HEK293 (cell line): ENCODE measurements around the gene RNF227.

Experiments used
- CTCF ChIA-PET: fragments of 350-600 bp; formaldehyde crosslinking; extraction: SDS; loops from one replicate; lab custom pipeline; 2021; ENCODE audit warnings: antibody characterized with exemption; lab: Yijun Ruan, JAX
- POLR2A ChIA-PET: fragments of 300-600 bp; formaldehyde crosslinking; extraction: SDS; loops from one replicate; lab custom pipeline; 2020; ENCODE audit warnings: antibody characterized with exemption, inconsistent platforms; lab: Yijun Ruan, JAX
- H3K27ac ChIP-seq: fragments of 200-500 bp; sonication (Bioruptor generic); 2 replicates; pipeline ENCODE4 v1.5.1; 2014; ENCODE audit warnings: low read depth, low read length, control low read depth, inconsistent platforms; ENCODE audit errors: extremely low read depth
- H3K36me3 ChIP-seq, 2 experiments: fragments of 200-500 bp in 1 of 2; sonication (Bioruptor generic) in 1 of 2; 1 replicate in 1 of 2; 2 replicates in 1 of 2; pipeline ENCODE4 v1.5.1; 2014 to 2017; ENCODE audit warnings: inconsistent platforms in 2 of 2, low read length in 2 of 2; ENCODE audit not compliant: control insufficient read depth in 2 of 2, insufficient read depth in 1 of 2
- H3K4me1 ChIP-seq: fragments of 200-500 bp; sonication (Bioruptor generic); 2 replicates; pipeline ENCODE4 v1.5.1; 2014; ENCODE audit warnings: mild to moderate bottlenecking, low read length, inconsistent platforms; ENCODE audit not compliant: control insufficient read depth, insufficient read depth
- H3K4me3 ChIP-seq: 2 replicates; pipeline ENCODE4 v1.5.1; 2011; ENCODE audit warnings: low read depth, mild to moderate bottlenecking, control low read depth, low read length, moderate library complexity
- H3K9me3 ChIP-seq: fragments of 200-500 bp; sonication (Bioruptor generic); 2 replicates; pipeline ENCODE4 v1.5.1; 2014; ENCODE audit warnings: low read depth, low read length, inconsistent platforms; ENCODE audit not compliant: control insufficient read depth, insufficient read depth
- BCL11B ChIP-seq: fragments of 450-650 bp; formaldehyde crosslinking; IDR thresholded peaks from 2 replicates; pipeline ENCODE4 v1.5.1; 2016; ENCODE audit warnings: low read depth, missing biosample characterization, missing genetic modification characterization
- ELK4 ChIP-seq: IDR thresholded peaks from 2 replicates; pipeline ENCODE4 v1.6.1; 2011; ENCODE audit warnings: mild to moderate bottlenecking, low read depth, low read length, borderline replicate concordance
- GLI2 ChIP-seq: fragments of 450-650 bp; formaldehyde crosslinking; IDR thresholded peaks from 2 replicates; pipeline ENCODE4; 2017; ENCODE audit warnings: missing biosample characterization, missing genetic modification characterization, low read depth, borderline replicate concordance
- KLF7 ChIP-seq: fragments of 450-650 bp; formaldehyde crosslinking; IDR thresholded peaks from 2 replicates; pipeline ENCODE4 v1.5.1; 2016; ENCODE audit warnings: missing biosample characterization, missing genetic modification characterization, borderline replicate concordance
- KLF9 ChIP-seq: fragments of 450-650 bp; formaldehyde crosslinking; IDR thresholded peaks from 2 replicates; pipeline ENCODE4 v1.5.1; 2016; ENCODE audit warnings: missing biosample characterization, missing genetic modification characterization, low read depth
- PRDM6 ChIP-seq: fragments of 450-650 bp; formaldehyde crosslinking; IDR thresholded peaks from 2 replicates; pipeline ENCODE4 v1.5.1; 2017; ENCODE audit warnings: missing biosample characterization, missing genetic modification characterization
- REST ChIP-seq: fragments of 450-650 bp; formaldehyde crosslinking; IDR thresholded peaks from 2 replicates; pipeline ENCODE4 v1.5.1; 2016; ENCODE audit warnings: missing biosample characterization, missing genetic modification characterization
- ZBTB17 ChIP-seq: fragments of 450-650 bp; formaldehyde crosslinking; IDR thresholded peaks from 2 replicates; pipeline ENCODE4 v1.5.1; 2016; ENCODE audit warnings: missing biosample characterization, missing genetic modification characterization
- ZBTB8A ChIP-seq: fragments of 450-650 bp; formaldehyde crosslinking; IDR thresholded peaks from 2 replicates; pipeline ENCODE4 v1.5.1; 2016; ENCODE audit warnings: missing biosample characterization, missing genetic modification characterization
- ZNF133 ChIP-seq: fragments of 450-650 bp; formaldehyde crosslinking; IDR thresholded peaks from 2 replicates; pipeline ENCODE4 v1.5.1; 2016; ENCODE audit warnings: missing biosample characterization, missing genetic modification characterization
- ZNF18 ChIP-seq: fragments of 450-650 bp; formaldehyde crosslinking; IDR thresholded peaks from 2 replicates; pipeline ENCODE4 v1.5.1; 2016; ENCODE audit warnings: missing biosample characterization, missing genetic modification characterization
- ZNF248 ChIP-seq: fragments of 450-650 bp; formaldehyde crosslinking; IDR thresholded peaks from 2 replicates; pipeline ENCODE4 v1.5.1; 2017; ENCODE audit warnings: missing biosample characterization, missing genetic modification characterization
- ZNF266 ChIP-seq: fragments of 450-650 bp; formaldehyde crosslinking; IDR thresholded peaks from 2 replicates; pipeline ENCODE4 v1.5.1; 2016; ENCODE audit warnings: missing biosample characterization, missing genetic modification characterization, low read depth
- ZNF48 ChIP-seq: fragments of 450-650 bp; formaldehyde crosslinking; IDR thresholded peaks from 2 replicates; pipeline ENCODE4 v1.5.1; 2016; ENCODE audit warnings: missing biosample characterization, missing genetic modification characterization
- ZNF510 ChIP-seq: fragments of 450-650 bp; formaldehyde crosslinking; IDR thresholded peaks from 2 replicates; pipeline ENCODE4 v1.5.1; 2018; ENCODE audit warnings: mild to moderate bottlenecking, missing genetic modification characterization, missing biosample characterization; ENCODE audit not compliant: insufficient replicate concordance
- ZNF555 ChIP-seq: fragments of 450-650 bp; formaldehyde crosslinking; conservative IDR thresholded peaks from 2 replicates; pipeline ENCODE4 v1.5.1; 2017; ENCODE audit warnings: missing biosample characterization, mild to moderate bottlenecking, missing genetic modification characterization, inconsistent platforms
- ZNF561 ChIP-seq: fragments of 450-650 bp; IDR thresholded peaks from 2 replicates; pipeline ENCODE4 v1.5.1; 2018; ENCODE audit warnings: missing biosample characterization, missing genetic modification characterization, borderline replicate concordance
- ZNF654 ChIP-seq: fragments of 450-650 bp; formaldehyde crosslinking; IDR thresholded peaks from 2 replicates; pipeline ENCODE4 v1.5.1; 2016; ENCODE audit warnings: low read depth, missing biosample characterization, missing genetic modification characterization
- ZNF747 ChIP-seq: fragments of 450-650 bp; formaldehyde crosslinking; IDR thresholded peaks from 2 replicates; pipeline ENCODE4 v1.5.1; 2016; ENCODE audit warnings: missing biosample characterization, missing genetic modification characterization
- TF ChIP-seq, protein P1 (sequence below): fragments of 450-650 bp; formaldehyde crosslinking; IDR thresholded peaks from 2 replicates; pipeline ENCODE4 v1.5.1; 2017; ENCODE audit warnings: missing biosample characterization, missing genetic modification characterization
- TF ChIP-seq, protein P2 (sequence below): fragments of 450-650 bp; formaldehyde crosslinking; IDR thresholded peaks from 2 replicates; pipeline ENCODE4; 2016; ENCODE audit warnings: missing biosample characterization, missing genetic modification characterization
- TF ChIP-seq, protein P3 (sequence below): fragments of 450-650 bp; formaldehyde crosslinking; IDR thresholded peaks from 2 replicates; pipeline ENCODE4 v1.5.1; 2016; ENCODE audit warnings: missing biosample characterization, missing genetic modification characterization
- TF ChIP-seq, protein P4 (sequence below): fragments of 450-650 bp; formaldehyde crosslinking; IDR thresholded peaks from 2 replicates; pipeline ENCODE4 v1.5.1; 2016; ENCODE audit warnings: missing biosample characterization, missing genetic modification characterization

RNF227 gene

GRCh38 chr17:7887038-7887481, 29.0 kb downstream of the RNF227 start:
- no peaks in the 10 kb centered on the region for H3K9me3 ChIP-seq
- peaks cover 30% of the 10 kb centered on the region for H3K4me1 ChIP-seq
- peak overlapping the region; percentile 55 for H3K4me3 ChIP-seq
- ChIA-PET CTCF (no interaction called here), POLR2A (interaction anchor here (1.0 to 1.7 kb wide), 2 partner anchors 30 to 61 kb away, joined by 3 to 9 read pairs; partner anchors contain the start of gene NAA38)
- peaks cover 19 to 36% of the 10 kb centered on the region in 2 experiments for H3K36me3 ChIP-seq
- H3K27ac ChIP-seq, result peak overlapping the region; percentile 94
- TF ChIP-seq, protein P1, sequence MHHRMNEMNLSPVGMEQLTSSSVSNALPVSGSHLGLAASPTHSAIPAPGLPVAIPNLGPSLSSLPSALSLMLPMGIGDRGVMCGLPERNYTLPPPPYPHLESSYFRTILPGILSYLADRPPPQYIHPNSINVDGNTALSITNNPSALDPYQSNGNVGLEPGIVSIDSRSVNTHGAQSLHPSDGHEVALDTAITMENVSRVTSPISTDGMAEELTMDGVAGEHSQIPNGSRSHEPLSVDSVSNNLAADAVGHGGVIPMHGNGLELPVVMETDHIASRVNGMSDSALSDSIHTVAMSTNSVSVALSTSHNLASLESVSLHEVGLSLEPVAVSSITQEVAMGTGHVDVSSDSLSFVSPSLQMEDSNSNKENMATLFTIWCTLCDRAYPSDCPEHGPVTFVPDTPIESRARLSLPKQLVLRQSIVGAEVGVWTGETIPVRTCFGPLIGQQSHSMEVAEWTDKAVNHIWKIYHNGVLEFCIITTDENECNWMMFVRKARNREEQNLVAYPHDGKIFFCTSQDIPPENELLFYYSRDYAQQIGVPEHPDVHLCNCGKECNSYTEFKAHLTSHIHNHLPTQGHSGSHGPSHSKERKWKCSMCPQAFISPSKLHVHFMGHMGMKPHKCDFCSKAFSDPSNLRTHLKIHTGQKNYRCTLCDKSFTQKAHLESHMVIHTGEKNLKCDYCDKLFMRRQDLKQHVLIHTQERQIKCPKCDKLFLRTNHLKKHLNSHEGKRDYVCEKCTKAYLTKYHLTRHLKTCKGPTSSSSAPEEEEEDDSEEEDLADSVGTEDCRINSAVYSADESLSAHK, result peak; percentile 83; the same call in 1 of the 2 replicates
- TF ChIP-seq ZNF510 (tag by site-specific recombination) (no peak), GLI2 (no peak), ELK4 (no peak), BCL11B (tag by site-specific recombination) (0 out of 2 replicates have a peak, but pooled peaks have one; percentile 27), PRDM6 (tag by site-specific recombination) (peak; percentile 99), ZNF654 (no peak), KLF9 (tag by site-specific recombination) (no peak), ZNF133 (tag by site-specific recombination) (no peak), ZNF266 (tag by site-specific recombination) (no peak), ZNF18 (tag by site-specific recombination) (no peak), ZNF747 (tag by site-specific recombination) (no peak), ZNF561 (tag by site-specific recombination) (0 out of 2 replicates have a peak, but pooled peaks have one; percentile 13), ZNF248 (tag by site-specific recombination) (no peak), ZBTB8A (tag by site-specific recombination) (no peak), ZNF555 (no peak), ZNF48 (tag by site-specific recombination) (no peak), ZBTB17 (tag by site-specific recombination) (no peak), REST (tag by site-specific recombination) (no peak), KLF7 (tag by site-specific recombination) (no peak)
- TF ChIP-seq, protein P2, sequence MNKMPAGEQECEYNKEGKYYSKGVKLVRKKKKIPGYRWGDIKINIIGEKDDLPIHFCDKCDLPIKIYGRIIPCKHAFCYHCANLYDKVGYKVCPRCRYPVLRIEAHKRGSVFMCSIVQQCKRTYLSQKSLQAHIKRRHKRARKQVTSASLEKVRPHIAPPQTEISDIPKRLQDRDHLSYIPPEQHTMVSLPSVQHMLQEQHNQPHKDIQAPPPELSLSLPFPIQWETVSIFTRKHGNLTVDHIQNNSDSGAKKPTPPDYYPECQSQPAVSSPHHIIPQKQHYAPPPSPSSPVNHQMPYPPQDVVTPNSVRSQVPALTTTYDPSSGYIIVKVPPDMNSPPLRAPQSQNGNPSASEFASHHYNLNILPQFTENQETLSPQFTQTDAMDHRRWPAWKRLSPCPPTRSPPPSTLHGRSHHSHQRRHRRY (tag by site-specific recombination), result no peak
- TF ChIP-seq, protein P3, sequence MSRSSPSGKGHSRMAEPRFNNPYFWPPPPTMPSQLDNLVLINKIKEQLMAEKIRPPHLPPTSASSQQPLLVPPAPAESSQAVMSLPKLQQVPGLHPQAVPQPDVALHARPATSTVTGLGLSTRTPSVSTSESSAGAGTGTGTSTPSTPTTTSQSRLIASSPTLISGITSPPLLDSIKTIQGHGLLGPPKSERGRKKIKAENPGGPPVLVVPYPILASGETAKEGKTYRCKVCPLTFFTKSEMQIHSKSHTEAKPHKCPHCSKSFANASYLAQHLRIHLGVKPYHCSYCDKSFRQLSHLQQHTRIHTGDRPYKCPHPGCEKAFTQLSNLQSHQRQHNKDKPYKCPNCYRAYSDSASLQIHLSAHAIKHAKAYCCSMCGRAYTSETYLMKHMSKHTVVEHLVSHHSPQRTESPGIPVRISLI (tag by site-specific recombination), result no peak
- TF ChIP-seq, protein P4, sequence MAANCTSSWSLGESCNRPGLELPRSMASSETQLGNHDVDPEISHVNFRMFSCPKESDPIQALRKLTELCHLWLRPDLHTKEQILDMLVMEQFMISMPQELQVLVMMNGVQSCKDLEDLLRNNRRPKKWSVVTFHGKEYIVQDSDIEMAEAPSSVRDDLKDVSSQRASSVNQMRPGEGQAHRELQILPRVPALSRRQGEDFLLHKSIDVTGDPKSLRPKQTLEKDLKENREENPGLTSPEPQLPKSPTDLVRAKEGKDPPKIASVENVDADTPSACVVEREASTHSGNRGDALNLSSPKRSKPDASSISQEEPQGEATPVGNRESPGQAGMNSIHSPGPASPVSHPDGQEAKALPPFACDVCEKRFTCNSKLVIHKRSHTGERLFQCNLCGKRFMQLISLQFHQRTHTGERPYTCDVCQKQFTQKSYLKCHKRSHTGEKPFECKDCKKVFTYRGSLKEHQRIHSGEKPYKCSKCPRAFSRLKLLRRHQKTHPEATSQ, result no peak
